Right ventricle myocardium inferior (tissue), 1 donor: ENCODE data around the gene SCARF2. TPM values are rescaled to one million over a fixed set of nuclear protein-coding genes. Genes with fewer than 3 reads are reported as not detected.

Experiments used
- ATAC-seq: fragments of 200-7000 bp; cut with Tn5 transposase; one replicate; pipeline ENCODE4 v1.9.1; 2020; ENCODE audit warnings: mild to moderate bottlenecking, moderate library complexity
- DNase-seq: peaks from one replicate; pipeline ENCODE4 v3.0.0; 2021; ENCODE audit errors: missing footprints
- intact Hi-C: fragments of 100-400 bp; cut with DNase I; formaldehyde crosslinking; loops from one replicate; pipeline ENCODE4 v1.11.0; 2022
- total RNA-seq: library from RNA; stranded (reverse); fragmentation: NEBNext Ultra II Directional; extraction: Animal tissue kit (Norgen Biotek cat#: 25700); gene quantifications from one replicate; pipeline ENCODE4 v1.2.1, GENCODE V29; 2021
- donor health status: DM: no; HTN: yes; CAD: no; lungs with severe emphysema.

Gene SCARF2
- total RNA-seq, 1 donor from 2014 or later = 3.0 TPM

DNA sequence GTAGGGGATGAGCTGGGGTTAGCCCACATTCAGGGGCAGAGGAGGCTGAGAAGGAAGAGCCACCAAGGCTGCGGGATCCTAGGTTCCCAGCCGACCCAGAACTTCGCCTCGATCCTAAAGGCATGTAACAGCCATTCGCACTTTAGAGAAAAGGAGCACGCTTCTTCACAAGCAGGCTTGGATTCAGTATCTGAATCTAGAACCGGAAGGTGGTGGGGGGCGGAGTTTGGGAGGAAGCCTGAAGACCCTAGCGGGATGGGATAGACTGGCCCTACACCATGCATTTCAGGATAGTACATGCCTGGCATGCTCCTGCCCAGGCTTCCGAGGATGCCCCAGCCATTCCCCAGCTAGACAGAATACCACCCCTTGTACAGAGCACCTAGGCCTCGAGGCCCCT is 4.4 kb downstream of the SCARF2 start:
- intact Hi-C loops = no loop called here
- DNase-seq (peak; percentile 50), ATAC-seq (no peak)

DNA sequence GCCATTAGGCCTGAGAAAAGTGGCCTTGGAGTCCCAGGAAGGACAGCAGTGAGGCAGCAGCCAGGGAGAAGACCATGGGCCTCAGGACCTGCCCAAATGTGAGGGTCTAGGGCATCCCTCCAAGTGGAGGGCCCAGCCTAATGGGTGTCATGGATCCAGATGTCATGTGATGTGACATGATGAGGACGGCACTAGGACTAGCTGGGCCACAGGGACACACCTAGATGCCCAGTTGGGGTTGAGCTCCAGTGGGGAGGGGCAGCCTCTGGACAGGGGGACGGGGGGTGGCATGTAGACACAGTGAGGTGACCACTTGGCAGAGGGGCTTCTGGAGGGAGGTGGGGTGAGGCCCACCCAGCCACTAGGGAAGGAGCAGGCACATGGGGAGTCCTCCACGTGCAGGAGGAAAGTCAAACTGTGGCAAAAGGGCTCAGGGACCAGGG is 5.4 kb downstream of the SCARF2 start:
- intact Hi-C loops = no loop called here
- DNase-seq (peak; percentile 4), ATAC-seq (no peak)

DNA sequence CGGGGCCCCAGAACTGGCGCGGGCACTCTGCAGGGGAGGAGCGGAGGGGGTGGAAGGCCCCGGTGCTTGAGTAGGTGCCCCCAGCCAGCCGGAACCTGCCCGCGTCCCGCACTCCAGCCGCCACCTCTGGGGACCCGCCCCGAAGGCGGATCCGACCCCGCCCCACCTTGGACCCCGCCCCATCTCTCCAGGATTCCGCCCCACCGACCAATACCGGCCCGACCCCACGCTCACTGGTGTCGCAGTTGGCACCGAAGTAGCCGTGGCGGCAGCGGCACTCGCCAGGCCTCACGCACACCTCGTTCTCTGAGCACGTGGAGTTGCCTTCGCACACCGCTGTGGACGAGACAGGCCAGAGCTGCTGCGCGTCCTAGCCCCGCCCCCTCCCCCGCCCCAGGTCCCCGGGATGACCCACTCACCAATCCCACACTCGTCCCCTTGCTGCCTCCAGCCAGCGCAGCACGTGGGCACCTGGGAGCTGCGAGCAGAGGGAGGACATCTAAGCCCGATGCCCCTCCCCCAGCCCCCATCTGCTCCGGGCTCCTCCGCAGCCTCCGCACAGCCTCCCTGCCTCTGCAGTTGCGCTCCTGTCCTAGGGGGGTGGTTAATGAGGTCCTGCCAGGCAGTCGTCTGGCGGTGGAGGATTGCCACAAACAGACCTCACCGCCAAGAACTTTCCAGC is 6.0 kb downstream of the SCARF2 start:
- no peak for DNase-seq
- ATAC-seq = no peak
- intact Hi-C loops = no loop called here

DNA sequence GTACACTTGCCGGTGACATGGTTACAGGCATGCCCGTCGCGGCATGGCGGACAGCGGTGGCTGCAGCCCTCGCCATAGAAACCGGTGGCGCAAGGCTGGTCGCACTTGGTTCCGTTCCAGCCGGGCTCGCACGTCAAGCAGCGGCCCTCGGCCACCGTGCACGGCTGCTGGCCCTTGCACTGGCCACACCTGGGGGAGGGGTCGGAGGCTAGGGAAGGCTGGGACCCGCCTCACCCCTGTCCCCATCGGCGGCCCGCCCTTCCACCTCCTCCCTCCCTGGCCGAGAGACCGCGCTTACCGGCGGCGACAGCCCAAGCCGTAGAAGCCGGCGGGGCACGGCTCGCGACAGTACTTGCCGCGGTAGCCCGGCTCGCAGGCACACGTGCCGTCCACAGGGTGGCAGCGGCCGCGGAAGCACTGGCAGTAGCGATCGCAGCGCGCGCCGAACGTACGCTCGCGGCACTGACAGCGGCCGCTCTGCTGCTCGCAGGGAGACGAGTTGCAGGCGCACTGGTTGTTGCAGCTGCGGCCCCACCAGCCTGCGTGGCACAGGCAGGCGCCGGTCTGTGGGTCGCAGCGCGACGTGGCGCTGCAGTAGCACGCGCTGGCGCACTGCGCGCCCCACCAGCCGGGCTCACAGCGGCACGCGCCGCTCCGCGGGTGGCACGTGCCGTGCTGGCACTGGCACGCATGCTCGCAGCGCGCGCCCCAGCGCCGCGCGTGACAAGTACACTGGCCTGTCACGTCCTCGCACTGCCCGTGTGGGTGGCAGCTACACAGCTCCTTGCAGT is 6.7 kb downstream of the SCARF2 start:
- DNase-seq = no peak
- intact Hi-C loops = no loop called here
- peak; percentile 33 for ATAC-seq

DNA sequence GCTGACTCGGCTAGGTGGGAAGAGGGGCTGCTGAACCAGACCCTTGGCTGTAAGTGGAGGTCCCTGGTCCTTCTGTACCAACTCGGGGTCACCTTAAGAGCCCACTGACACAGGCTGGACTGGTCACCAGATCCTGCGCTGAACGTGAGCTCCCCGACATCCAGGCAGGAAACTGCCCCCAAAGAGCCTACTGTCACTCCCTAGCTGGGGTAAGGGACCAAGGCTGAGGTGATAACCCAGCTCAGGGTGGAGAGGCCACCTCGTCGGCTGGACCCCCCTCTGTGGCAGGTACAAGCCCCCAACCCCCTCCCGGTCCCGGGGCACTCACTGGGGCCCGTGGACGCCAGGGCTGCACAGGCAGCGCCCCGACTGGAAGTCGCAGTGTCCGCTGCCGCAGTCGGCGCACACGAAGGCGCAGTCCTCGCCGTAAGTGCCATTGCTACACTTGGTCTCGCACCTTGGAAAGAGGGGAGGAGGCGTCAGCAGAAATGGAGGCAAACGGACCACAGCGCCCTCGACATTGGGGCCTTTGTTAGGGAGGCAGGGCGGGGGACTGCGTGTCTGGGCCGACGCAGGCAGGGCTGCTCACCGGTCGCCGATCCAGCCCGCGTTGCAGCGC is 7.4 kb downstream of the SCARF2 start:
- intact Hi-C loops = no loop called here
- ATAC-seq (no peak), DNase-seq (no peak)

DNA sequence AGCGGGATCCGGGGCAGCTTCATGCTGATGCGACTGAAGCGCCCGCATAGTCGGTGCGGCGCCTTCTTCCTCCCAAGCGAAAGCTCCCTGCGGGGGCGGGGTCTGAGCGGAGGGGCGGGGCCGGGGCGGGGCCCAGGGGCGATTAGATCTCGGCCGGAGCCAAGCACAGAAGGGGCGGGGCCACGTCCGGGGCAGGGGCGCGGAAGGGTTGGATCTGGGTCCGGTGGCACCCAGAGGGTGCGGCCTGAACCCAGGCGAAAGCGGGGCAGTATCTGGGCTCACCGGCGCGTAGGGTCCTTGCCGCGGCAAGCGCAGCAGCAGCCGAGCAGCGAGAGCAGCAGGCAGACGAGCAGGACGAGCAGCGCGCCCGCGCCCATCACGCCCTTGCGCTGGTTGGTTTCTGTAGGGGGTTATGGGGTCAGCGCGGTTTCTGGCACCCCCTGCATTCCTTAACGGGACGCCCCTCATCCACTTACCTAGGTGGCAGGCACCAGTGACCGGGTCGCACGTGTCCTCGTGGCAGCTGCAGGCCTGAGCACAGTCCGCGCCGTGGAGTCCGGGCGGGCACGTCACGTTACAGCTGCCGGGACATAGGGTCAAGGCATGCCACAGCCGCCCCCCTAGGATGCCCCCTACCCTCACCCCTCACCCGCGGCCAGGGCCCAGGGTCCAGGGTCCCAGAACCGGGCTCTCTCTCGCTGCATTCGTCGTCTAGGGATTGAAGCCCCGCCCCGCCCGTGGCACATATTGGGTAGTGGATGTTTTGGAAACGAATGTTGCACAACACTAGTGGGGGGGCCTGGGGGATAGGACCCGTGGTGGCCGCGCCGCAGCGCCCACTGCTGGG is 8.1 kb downstream of the SCARF2 start:
- DNase-seq = peak; percentile 87
- ATAC-seq = no peak
- intact Hi-C loops = no loop called here

DNA sequence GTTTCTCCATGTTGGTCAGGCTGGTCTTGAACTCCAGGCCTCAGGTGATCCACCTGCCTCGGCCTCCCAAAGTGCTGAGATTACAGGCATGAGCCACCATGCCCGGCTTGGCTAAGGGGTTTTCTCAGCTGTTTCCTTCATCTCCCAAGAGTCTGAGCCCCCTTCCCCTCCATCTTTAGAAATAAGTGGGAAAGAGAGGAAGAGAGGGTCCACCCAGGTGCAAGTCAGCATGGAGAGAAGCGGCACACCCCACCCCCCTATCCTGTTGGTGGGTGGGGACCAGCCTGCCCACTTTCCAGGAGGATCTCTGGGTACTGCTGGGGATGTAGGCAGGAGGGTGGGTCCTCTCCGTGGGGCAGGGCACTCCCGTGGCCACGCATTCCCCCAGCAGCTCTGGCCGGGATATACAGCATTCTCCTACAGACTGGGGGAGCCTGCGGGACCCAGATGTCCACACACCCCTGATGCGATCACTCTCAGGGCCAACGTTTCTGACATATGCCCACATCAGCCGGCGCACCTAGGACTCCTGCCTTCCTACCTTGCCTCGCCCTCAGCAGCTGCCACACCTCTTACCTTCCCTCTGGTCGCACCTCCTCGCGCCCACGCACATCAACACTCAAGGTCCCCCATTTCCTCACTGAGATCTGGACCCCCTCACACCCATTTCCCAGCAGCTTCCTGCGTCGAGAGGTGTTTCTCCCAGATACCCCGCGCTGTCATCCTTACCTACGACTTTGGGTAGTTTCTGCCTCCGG is 8.9 kb downstream of the SCARF2 start:
- no peak for ATAC-seq
- DNase-seq = no peak
- intact Hi-C loops = no loop called here

DNA sequence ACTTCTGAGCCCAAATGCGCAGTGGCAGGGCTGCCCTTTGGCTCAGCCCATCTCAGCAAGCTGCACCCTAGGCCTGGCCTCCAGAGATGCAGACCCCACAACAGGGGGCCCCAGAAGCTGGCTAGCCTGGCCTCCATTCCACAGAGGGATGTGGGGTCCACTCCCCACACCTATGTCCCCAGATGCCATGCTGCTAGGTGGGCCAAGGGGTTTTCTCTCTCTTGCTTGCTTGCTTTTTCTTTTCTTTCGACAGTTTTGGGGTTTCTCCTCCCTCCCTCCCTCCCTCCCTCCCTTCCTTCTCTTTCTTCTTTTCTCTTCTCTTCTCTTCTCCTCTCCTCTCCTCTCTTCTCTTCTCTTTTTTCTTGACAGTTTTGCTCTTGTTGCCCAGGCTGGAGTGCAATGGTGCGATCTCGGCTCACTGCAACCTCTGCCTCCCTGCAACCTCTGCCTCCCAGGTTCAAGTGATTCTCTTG is 9.6 kb downstream of the SCARF2 start:
- DNase-seq (no peak), ATAC-seq (no peak)
- intact Hi-C loops = no loop called here

DNA sequence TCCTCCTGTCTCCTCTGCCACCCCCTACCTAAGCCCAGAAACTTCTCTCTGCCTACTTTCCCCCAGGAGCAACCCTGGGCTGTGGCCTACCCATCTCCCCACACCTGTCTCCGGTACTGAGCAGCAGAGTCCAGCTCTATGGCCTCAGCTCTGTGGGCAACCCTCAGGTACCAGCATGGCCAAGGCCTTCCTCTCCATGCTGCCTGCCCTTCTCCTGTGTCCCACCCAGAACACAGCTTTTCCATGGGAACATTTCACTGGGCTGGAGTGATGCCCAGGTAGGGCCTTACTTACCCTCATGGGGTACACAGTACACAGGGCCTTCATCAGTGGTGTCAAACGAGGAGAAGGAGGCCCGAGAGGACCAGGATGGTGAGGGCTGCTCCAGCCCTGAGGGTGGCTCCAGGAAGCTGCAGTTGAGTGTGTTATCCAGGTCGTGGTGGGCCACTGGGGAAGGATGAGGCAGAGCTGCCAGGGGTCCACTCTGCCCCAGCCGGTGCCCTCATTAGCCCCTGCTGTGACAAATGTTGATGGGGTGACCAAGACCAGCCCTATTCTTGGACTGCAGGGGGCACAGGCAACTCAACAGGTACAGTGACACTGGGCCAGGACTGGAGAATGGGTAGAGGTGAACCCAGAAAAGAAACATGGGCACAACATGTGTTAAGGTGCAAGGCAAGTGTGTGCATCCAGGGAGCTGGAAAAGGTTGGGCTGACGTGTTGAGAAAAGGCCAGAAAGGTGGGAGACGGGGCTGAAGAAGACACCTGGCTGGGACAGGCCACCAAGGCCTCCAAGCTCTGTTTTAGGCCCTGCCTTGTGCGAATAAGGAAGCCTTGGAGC is 10.3 kb downstream of the SCARF2 start:
- DNase-seq (no peak), ATAC-seq (no peak)
- intact Hi-C loops = no loop called here

DNA sequence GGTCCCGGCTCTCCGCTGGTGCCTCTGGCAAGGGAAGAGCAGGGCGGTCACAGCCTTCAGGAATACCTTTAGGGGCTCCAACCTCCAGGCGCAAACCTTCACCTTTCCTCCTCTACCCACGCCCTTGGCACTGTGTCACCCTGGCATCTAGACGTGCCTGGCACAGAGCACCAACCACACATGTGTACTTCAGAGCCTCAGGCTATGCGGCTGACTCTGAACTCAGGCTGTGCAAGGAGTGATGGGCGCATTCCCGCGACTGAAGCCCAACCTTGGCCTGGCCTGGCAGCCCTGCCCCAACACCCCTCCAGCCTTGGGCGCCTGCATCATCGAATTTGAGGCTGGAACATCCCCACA is 11.4 kb downstream of the SCARF2 start:
- DNase-seq = no peak
- no peak for ATAC-seq
- intact Hi-C loops = no loop called here

DNA sequence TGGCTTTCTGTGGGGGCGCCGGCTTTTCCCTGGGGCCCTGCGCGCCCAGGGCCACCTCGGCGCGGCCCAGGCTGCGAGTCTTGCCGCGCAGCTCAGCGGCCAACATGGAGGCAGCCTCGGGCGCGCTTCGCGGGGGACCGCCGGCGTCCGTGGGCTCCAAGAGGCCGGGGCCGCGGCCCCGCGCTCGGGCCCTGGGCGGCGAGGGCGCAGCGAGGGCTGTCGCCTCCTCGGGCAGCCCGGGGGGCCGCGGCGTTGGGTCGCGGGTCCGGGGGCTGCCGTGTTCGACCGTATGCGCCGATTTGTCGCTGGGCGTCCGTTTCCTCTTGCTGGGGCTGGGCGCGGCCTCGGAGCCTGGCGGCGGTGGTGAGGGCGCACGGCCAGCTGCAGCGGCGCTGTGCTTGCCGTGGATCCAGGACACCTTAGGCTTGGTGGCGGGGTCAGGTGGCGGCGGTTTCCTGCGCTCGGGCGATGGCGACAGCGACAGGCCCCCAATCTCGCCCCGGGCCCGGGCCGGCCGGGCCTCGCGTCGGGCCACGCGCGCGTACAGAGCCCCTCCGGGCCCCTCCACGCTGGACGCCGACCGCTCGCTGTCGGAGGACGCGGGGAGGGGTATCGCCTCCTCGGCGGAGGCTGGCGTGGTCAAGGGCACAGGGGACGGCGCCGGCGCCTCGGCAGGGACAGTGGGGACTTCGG is 11.9 kb downstream of the SCARF2 start:
- intact Hi-C loops = no loop called here
- no peak for ATAC-seq
- DNase-seq = no peak

DNA sequence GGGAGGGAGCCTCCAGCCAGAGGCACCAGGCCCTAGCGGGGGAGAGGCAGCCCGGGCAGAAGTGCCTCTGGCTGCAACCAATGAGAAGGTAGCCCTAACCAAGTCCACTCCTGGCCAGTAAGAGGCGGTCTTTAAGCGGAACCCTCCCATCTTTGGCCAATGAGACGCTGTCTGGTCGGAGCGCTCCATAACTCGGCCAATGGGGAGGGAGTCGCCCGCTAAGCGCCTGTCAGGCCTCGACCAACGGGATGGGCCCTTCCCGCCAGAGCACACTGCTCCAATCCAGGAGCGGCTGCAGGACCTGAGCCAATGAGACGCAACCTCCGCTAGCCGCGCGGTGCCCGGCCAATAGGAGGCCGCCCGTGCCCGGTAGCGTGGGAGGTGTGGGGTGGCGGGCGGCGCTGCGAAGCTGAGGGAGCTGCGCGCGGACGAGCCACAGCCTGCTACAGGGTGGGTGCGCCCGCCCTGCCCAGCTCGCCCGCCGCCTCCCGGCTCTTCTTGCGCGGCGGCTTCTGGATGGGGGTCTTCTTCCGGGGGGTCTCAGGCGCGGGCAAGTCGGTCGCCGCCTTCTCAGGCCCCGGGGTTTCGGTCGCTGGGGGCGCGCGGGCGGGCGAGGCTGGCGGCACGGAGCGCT is 12.6 kb downstream of the SCARF2 start:
- intact Hi-C loops = loop anchor here (5.0 kb wide), 1 partner anchor 142 kb away; no protein-coding TSS in a partner anchor
- DNase-seq (no peak), ATAC-seq (no peak)

DNA sequence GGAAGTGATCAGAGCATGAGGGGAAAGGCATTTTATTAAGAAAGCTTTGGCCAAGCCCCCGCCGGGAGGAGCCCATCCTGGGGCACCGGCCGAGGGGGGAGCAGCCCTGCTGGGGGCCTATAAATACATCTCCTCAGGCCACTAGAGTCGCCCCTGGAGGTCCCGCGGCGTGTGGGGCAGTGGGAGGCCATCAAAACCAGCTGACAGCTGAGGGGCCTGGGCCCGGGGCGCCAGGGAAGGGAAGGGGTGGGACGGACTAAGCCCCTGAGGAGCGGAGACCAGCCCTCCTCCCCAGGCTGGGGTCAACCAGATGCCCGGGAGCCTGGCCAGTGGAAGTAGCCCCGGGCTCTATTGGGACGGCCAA is 13.1 kb downstream of the SCARF2 start:
- intact Hi-C loops = loop anchor here (5.0 kb wide), 1 partner anchor 143 kb away; no protein-coding TSS in a partner anchor
- no peak for ATAC-seq
- DNase-seq = no peak

DNA sequence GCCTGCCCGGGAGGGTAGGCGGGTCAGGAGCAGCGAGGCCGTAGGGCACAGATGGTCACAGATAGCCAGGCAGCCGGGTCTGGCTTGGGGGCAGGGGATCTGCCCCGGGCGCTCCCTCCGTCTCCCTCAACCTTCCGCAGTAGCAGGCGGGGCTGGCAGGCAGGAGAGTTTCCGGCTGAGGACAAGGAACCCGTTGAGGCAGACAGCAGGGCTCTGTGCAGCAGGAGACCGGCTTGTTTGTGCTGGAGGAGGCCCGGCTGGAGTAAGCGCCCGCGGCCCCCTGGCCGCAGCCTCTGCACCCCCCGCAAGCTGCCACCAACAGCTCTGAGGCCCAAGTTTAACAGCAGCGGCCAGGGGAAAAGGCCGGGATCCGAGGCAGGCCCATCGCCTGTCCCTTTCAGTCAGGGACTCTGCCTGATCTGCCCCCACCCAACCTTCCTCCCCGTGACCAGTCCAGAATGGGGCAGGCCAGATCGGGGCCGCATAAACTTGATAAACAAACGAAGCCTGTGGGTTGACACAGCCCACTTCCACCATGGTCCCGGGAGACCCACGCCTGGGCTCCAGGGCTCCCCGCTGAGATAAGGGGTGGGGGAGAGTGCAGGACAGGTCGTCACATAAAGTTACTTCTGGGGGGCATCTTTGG is 13.6 kb downstream of the SCARF2 start:
- intact Hi-C loops = loop anchor here (5.0 kb wide), 1 partner anchor 143 kb away; no protein-coding TSS in a partner anchor
- no peak for DNase-seq

DNA sequence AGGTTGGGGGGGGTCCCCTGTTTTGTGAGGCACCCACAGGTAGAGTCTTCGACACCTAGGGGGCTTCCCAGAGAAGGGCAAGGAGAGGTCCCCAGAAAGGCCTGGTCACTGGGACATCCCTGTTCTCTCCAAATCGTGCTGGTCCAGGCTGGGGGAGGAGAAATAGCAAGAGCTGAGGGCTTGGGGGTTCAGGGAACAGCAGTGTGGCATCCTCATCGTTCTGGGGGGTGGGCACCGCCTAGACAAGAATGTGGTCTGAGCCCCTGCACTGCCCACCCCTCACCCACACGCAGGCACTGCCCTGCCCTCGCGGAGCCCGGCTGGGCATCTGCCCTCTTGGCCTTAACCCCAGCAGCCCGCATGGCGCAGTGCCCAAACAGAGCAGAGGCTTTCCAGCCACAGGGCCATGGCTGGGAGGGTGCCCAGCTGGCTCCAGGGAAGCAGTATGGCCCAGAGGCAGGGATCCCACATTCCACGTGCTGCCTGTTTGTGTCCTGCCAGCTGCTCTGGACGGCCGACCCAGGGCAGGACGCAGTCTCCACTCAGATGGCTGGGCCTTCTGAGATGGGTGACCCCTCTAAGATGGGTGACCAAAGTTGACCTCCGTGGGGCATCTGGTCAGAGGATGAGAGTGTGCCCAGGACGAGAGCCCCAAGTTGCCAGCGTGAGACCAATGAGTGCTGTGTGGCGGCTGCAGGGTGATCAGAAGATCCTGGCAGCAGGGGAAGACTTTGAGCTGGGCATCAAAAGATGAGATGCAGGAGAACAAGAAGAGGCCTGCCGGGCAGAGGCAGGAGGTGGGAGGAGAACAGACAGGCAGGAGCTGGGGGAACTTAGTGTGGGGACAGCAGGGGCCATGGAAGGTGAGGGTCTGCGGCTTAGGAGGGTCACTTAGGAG is 14.4 kb downstream of the SCARF2 start:
- ATAC-seq = peak; percentile 84
- peak; percentile 88 for DNase-seq
- intact Hi-C loops = loop anchor here (5.0 kb wide), 1 partner anchor 144 kb away; no protein-coding TSS in a partner anchor

More for the DNA sequence above, 13.6 kb downstream of the SCARF2 start:
- ATAC-seq = peak; percentile 11
